Activated naive CD4-positive, alpha-beta T cell treated with Interleukin-2 at 50 U/mL for 16 hours (primary cell): ENCODE measurements around the gene USP1.

Source experiments
- DNase-seq: peaks from one replicate; pipeline ENCODE4 v3.0.0-alpha.2; 2020

USP1 gene

GRCh38 chr1:62426794-62427193 lies 10.1 kb upstream of the USP1 start:
- DNase-seq = no peak

- no peak for DNase-seq
Measured at GRCh38 chr1:62428351-62428750, 8.5 kb upstream of the USP1 start.

GRCh38 chr1:62429581-62429980 lies 7.3 kb upstream of the USP1 start:
- DNase-seq = no peak

- DNase-seq = no peak
Measured at GRCh38 chr1:62433861-62434617, 2.8 kb upstream of the USP1 start.

DNA sequence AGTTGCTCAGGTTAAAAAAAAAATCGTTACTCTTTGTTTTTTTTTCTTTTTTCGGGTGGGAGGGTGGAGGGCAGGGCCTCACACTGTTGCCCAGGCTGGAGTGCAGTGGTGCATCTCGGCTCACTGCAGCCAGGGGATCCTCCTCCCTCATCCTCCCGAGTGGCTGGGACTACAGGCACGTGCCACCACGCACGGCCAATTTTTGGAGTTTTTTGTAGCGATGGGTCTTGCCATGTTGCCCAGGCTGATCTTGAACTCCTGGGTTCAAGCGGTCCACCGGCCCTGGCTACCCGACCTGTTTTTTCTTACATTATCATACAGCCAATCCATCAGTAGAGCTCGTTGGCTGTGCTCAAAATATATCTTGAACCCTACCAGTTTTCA lies 2.2 kb upstream of the USP1 start:
- DNase-seq = no peak

GRCh38 chr1:62435231-62436038 lies 1.4 kb upstream of the USP1 start:
- DNase-seq = no peak

- DNase-seq = peak; percentile 96
Measured at GRCh38 chr1:62436039-62436465, 797 bp upstream of the USP1 start.

DNA sequence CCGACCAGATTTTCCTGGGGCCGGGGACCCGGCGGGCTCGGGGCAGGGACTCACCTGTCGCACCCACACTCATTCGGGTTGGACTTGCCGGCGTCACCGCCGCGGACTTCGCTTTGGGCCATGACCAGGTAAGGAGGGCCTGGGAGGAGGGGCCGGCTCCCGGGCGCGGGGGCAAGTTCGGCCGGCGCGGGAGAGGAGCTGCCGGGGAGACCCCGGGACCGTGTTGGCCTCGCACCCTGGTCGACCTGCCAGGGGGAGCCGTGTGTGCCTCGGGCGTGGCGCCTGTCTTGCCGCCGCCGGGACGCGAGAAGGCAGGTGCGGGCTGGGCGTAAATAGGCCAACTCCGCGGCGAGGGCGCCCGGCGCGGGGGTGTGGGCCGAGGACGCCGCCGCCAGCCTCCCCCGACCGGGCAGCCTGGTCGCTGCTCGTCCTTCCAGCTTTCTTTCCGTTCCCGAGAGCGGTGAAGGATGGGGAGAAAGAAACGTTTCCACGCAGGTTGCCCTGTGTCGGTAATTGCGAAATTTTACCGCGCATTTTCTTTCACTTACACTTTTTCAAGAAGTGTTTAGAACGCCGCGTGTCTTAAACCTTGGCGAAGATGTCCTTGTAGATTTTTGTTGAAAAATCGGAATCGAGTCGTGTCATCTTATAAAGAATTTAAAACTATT lies 558 bp downstream of the USP1 start:
- peak; percentile 50 for DNase-seq

DNA sequence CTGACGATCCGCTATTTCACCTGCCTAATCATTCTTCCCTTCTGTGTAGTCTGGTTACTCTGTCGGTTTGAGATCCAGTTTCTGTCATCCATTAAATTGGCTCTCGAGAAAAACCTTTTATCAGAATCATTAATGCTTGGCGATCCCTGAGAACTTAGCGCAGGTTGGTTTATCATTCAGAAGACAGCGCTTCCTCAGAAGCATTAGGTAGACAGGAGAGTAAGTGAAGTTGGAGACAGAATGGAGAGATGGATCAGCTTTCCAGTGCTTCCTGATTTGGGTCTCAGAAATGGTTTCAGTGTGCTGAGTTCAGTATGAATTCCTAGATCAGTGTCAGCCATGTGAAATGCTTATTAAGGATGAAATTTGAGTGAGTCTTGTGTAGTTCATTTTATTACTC lies 1.3 kb downstream of the USP1 start:
- no peak for DNase-seq

- DNase-seq = no peak
Measured at GRCh38 chr1:62439652-62440371, 3.0 kb downstream of the USP1 start.

GRCh38 chr1:62444701-62445100 lies 7.9 kb downstream of the USP1 start:
- no peak for DNase-seq

DNA sequence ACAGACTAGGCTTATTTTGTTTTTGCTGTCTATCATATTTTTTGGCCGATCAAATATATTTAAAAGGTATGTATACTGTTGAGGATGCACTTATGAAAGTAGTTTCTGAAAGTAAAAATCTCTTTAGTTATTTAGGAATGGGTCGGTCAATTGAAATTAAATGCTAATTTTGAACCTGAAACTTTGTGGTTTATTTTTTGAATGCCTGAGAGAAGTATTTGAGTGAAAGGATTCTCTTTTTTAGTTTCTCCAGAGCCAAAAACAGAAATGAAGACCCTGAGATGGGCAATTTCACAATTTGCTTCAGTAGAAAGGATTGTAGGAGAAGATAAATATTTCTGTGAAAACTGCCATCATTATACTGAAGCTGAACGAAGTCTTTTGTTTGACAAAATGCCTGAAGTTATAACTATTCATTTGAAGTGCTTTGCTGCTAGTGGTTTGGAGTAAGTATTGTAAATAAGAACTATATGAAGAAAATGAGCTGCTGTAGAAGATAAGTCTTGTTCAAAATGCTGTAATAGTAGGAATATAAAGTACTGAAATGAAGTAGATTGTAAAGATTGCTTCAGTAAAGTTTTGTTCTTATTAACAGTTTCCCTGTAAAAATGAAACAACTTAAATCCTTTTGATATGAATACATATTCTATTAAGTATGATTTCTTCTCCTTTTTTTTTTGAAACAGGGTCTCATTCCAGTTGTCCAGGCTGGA lies 11.5 kb downstream of the USP1 start:
- DNase-seq = no peak

DNA sequence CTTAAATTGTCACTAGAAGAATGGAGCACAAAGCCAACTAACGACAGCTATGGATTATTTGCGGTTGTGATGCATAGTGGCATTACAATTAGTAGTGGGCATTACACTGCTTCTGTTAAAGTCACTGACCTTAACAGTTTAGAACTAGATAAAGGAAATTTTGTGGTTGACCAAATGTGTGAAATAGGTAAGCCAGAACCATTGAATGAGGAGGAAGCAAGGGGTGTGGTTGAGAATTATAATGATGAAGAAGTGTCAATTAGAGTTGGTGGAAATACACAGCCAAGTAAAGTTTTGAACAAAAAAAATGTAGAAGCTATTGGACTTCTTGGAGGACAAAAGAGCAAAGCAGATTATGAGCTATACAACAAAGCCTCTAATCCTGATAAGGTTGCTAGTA lies 13.5 kb downstream of the USP1 start:
- no peak for DNase-seq

GRCh38 chr1:62452951-62453350 lies 16.1 kb downstream of the USP1 start:
- DNase-seq = no peak

DNA sequence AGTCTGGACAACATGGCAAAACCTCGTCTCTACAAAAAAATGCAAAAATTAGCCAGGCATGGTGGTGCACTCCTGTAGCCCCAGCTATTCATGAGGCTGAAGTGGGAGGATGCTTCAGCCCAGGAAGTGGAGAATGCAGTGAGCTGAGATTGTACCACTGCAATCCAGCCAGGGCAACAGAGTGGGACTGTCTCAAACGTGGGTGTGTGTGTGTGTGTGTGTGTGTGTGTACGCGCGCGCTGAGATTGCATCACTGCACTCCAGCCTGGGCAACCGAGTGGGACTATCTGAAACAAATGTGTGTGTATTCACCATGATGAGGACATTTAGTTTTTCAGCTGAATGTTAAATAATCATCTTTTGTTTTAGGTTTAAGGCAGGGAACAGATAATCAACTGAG lies 21.1 kb downstream of the USP1 start:
- DNase-seq = no peak

GRCh38 chr1:62462370-62462769 lies 25.5 kb downstream of the USP1 start:
- no peak for DNase-seq

- no peak for DNase-seq
Measured at GRCh38 chr1:62467092-62467491, 30.2 kb downstream of the USP1 start.

DNA sequence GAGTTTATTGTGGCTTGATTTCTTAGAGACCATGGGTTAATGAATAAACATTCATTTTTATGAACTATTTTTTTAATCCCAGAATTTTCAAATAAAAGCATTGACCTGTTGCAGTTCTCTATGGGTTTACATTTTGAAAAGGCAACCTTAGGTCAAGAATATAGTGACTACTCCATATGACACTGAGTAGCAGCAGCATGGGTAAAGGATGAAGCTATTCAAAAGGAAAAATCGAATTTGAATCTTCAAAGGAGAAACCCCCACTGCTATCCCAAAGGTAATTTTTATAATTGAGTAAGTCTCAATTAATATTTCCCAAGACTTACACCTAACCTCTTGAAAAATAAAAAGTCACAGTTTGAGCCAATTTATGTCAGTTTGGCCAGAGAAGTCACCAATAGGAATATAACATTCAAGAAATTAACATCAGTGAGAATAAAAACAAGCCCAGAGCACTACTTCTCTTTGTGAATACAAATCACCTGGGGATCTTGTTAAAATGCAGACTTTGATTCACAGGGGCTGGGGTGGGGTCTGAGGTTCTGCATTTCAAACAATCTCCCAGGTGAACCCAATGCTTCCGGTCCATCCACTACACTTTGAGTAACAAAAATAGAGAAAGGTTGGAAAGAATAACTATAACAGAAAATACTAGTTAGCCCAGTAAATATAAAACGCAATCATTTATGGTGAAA lies 39.8 kb downstream of the USP1 start:
- no peak for DNase-seq

DNA sequence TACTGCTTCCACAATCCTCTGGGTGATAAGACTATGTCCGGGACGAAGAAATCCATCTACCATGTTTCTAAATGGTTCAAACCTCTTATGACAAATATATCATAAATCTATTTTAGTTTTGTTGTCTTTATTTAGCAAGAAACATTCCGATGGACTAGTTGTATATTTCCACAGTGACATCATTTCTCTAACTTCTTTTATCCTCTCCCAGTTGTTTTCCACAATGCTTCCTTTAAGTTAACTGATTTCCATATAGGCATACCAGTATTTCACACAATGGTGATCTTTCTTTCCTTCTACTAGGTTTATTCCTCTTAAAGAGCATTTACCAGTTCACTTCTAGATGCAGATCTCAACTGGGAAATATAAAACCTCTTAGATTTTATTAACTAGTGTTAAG lies 44.8 kb downstream of the USP1 start:
- no peak for DNase-seq

- no peak for DNase-seq
Measured at GRCh38 chr1:62484824-62485468, 48.1 kb downstream of the USP1 start.

- DNase-seq = no peak
Measured at GRCh38 chr1:62487956-62488355, 51.1 kb downstream of the USP1 start.
